Measurements from ENCODE around the gene TTC32.

- TF ChIP-seq CTCF (IDR thresholded peaks at IDR 0.05; ENCODE audit: borderline replicate concordance, extremely low read depth, low read length, poor library complexity, severe bottlenecking) (no peak), EZH2 (IDR thresholded peaks at IDR 0.05; ENCODE audit: borderline replicate concordance, low read depth, low read length, severe bottlenecking) (no peak)
These were observed 44.7 kb downstream of the TTC32 start for GRCh38 chr2:19857100-19857499.
